Islet of Langerhans (tissue), 1 donor: ENCODE results near the gene OMD.

Experiments used
- FAIRE-seq: peaks from one replicate; lab custom pipeline; 2011; peaks lifted over from hg19 to GRCh38; lab: Jason Lieb, UNC

OMD gene, protein sequence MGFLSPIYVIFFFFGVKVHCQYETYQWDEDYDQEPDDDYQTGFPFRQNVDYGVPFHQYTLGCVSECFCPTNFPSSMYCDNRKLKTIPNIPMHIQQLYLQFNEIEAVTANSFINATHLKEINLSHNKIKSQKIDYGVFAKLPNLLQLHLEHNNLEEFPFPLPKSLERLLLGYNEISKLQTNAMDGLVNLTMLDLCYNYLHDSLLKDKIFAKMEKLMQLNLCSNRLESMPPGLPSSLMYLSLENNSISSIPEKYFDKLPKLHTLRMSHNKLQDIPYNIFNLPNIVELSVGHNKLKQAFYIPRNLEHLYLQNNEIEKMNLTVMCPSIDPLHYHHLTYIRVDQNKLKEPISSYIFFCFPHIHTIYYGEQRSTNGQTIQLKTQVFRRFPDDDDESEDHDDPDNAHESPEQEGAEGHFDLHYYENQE

DNA sequence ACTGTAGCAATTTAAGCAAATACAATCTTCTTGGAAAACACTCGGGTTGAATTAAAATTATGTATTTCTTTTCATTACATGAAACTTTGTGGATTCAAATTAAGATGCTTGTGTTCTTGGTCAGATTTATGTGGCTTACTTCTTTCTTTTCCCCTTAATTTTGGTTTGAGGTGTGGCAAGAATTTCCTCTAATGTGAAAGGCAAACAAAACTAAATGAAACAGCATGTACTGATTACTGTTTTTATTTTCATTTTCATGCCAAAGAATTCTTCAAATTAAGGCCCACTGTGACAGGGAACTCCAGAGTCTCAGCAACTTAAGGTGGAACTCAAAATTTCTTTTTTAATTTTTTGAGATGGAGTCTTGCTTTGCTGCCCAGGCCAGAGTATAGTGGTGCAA is at the start of gene OMD:
TSS of gene OMD (minus strand) at position 132 of the 400 bp plus-strand sequence. CDS start 6,913 bp downstream, outside the sequence.
- FAIRE-seq, result no peak

DNA sequence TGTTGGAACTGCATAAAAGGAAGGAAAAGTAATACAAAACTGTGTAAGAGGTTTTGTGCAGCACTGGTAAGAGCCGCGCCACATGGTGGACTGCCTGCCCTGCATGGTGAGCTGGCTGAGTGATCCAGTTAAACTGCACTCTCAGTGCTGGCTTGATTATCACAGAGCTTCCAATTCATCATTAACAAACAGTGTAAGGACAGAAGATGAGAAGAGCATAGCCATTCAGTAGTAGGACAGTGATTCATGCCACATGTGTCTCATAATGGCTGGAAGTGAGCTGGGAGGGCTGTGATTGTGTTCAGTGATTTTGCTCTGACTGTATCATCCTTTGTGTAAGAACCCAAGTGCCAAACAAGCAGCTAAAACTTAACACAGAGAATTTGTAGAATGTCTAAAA is 43.9 kb upstream of the OMD start:
- FAIRE-seq, result no peak

DNA sequence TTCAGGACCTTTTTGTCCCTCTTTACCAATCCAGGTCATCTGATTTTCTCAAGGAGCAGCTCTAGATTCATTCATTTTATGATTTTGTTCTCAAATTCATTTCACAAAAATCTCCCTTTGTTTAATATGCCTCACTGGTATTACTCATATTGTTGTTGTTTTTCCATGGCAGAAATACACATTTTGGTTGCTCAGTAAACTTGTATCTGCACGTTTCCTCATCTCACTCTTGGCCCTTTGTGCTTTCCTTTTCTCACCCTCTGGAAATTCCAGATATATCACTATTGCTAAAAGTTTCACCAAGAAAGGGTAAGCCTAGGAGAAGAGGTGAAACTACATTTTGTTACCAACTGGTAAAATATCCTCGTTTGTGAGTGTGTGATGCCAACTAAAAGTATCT is 43.2 kb upstream of the OMD start:
- FAIRE-seq, result no peak

DNA sequence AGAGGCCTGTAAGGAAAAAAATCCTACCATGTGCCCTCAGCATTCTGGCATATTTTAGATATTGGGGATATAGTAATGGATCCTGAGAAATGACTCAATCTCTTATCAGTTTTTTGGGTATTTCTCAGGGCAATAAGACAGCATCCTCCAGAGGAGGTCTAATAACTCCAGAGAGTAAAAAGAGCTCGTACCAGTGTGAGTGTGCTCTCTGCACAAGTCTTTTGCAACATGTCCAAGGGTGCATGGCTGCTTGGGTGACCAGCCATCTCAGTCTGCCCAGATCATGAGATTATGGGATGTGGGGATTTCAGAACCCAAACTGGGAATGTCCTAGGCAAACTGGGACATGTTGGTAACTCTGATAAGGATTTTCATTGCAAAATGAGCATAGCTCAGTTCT is 42.8 kb upstream of the OMD start:
- no peak for FAIRE-seq

DNA sequence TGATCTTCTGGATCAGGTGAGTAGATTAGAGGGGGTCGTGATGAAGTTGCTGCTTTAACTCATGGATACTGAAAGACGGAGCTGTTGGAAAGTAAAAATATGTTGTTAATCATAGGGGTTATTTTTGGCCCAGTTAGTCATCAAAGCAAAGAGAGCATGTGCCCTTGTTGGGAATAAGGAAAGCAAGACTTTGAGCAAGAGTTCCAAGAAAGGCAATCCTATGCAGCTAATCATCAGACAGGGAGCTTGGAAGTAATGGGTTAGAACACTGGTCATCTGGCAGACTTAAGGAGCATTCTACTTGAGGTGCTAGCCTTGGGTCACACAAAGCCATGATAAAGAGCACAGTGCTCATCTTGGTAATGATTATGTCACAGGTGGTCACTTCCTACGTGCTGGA is 39.7 kb upstream of the OMD start:
- no peak for FAIRE-seq

DNA sequence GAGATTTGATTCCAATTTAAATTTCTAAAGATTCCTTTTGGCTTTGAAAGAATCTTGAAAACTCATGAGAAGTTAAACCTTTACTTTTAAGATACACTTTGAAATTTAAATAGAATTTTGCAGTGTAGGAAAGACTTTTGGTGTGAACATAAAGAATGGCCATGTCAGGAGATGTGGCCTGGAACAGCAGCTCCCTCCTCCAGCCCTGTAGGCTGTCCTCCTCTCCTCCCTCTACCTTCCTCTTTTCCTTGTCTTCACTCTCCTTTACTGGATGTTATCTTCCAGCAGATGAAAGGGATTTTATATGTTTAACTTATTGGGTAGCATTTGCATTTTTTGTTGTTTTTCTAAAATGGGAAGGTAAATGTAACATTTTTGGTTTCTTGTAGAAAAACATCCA is 39.1 kb upstream of the OMD start:
- no peak for FAIRE-seq

DNA sequence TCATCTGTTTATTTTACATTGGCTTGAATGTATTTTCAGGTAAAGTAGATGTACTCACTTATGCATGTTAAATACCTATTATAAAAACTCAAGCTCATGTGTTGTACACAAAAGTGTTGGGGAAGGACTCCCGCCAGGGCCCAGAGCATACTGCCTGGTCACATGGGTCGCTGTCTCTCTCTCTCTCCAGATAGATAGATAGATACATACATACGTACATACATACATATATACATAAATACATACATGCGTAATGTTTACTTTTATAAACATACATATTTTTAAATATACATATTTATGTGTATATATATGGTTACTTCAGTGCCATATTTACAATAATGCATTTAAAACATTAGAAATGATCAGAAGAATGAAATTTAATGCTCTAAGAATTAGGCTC is 33.3 kb upstream of the OMD start:
- FAIRE-seq, result no peak

DNA sequence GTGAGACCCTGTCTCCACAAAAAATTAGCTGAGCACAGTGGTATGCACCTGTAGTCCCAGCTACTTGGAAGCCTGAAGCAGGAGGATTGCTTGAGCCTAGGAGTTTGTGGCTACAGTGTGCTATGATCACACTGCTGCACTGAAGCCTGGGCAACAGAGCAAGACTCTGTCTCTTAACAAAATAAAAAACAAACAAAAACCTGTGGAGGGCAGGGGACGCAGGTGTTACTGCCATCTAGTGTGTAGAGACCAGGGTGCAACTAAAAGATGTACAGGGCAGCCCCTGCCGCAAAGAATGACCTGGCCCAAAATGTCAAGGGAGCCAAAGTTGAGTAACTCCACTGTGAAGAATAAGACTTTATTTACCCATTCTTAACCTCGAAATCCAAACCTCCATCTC is 30.9 kb upstream of the OMD start:
- FAIRE-seq, result no peak

DNA sequence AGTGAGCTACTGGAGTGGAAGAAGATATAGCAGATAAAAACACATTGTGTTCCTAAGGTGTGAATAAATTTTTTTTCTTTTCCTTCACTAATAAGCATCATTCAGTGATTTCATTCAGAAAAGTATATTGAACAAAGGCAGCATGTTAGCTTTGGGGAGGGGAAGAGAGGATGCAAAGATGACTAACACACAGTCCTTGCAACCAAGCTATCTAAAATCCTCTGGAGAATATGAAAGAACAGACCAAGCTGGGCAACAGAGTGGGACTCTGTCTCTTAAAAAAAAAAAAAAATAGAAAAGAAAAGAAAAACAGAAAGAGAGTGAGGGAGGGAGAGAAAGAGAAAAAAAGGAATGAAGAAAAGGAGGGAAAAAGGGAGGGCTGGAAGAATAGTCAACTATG is 22.3 kb upstream of the OMD start:
- FAIRE-seq, result no peak

DNA sequence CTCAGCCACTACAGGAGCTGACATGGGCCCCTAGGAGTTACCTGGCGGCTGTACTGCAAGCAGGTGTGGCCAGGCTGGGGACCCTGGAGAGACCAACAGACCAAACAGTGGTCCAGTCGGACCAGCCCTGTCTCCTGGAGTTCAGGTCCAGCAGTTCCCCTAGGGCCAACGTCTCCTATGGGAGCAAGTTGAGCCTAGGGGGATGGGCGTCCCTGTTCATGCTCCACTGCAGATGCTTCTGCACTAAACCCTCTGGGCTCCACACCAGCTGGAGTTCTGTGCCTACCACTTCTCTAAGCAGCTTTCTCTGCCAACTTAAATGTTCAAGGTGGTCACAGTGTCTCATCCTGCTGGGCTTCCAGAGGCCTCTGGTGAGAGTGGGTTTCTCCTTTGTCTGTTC is 20.6 kb upstream of the OMD start:
- FAIRE-seq, result no peak

DNA sequence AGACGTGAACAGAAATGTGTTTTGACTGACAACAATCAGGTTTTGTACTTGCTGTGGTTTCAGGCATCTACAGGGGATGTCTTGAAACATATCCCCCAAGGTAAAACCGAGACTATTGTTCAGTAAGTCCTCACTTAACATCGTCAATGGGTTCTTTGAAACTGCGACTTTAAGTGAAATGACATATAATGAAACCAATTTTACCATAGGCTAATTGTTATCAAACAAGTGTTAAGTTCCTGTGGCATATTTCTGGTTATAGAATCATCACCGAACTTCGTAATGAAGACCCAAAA is 16.4 kb upstream of the OMD start:
- no peak for FAIRE-seq

DNA sequence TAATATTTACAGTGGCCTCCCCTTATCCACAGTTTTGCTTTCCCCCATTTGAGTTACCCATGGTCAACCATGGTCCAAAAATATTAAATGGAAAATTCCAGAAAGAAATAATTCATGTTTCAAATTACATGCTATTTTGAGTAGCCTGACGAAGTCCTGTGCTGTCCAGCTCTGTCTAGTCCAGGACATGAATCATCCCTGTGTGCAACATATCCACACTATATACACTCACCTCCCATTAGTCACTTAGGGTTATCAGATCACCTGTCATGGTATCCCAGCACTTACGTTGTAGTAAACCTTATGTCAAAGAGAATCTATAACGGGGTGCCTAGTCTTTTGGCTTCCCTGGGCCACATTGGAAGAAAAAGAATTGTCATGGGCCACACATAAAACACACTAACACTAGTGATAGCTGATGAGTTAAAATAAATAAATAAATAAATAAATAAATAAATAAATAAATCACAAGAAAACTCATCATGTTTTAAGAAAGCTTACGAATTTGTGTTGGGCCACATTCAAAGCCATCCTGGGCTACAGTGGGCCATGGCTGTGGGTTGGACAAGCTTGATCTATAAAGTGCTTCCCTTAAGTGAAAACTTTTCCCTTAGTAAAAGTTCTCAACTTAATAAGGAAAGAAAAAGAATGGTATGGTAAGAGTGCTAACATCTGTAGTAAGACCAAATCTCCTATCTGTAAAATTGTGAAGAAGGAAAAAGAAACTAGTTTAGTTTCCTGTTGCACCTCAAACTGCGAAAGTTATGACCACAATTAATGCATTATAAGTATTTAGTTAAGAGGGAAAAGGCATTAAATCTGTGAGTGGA is 15.9 kb upstream of the OMD start:
- FAIRE-seq, result no peak

DNA sequence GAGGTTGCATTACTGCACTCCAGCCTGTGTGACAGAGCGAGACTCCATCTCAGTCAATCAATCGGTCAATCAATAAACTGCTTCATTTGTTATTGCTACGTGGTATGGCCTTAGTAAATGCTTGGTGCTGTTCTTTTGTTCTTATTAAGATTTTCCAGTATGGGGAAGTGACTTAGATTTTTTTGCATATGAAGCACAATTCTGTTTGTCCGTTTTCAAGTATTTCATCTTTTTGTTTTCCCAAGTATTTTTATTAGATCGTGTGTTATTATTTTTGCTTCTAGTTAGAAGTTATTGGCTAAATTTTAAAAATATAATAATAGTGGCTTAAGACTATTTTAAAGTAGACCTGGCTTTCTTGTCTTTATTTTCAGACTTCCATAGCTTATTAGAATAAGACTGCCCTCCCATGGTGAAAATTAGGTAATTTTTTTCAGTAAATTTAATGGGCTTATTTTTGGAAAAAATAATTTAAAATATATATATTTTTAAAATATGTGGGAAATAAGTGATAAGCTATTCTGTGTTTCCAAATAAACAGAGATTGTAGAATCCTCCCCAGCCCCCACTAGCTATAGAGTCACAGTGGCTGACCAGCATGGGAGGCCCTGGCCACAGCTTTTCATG is 14.7 kb upstream of the OMD start:
- FAIRE-seq, result peak; percentile 69

DNA sequence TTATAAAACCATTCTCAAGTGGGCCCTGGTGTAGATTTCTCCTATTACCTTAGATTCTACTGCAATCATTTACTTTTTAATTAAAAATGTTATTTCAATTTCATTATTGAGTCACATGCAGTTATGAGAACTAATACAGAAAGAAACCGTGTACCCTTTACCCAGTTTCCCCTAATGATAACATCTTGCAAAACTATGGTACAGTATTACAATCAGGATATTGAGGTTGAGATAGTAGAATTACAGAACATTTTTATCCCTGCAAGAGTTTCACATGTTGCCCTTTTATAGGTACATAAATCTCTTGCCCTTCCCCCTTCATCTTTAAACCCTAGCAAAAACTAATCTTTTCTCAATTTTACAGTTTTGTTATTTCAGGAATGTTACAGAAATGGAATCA is 11.0 kb upstream of the OMD start:
- no peak for FAIRE-seq

DNA sequence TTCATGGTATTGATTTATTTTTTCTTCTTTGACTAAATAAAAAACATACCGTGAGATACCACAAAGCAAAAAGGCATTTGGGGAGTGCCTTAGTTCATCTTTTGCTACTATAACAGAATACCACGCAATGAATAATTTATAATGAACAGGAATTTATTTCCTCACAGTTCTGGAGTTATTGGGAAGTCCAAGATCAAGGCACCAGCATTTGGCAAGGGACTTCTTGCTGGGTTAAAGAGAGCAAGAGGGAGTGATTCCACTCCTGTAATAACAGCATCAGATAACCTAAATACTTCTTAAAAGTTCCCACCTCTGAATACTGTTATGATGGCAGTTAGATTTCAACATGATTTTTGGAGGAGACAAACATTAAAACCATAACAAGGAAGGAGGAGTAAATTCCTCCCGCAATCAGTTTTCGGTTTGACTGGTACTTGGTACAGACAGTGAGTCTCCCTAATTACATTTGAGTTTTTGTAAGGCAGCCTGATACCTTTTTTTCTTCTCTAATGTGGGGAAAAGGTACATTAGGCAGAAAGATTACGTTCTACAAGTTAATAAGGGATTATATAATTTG is 8.8 kb upstream of the OMD start:
- FAIRE-seq, result no peak

DNA sequence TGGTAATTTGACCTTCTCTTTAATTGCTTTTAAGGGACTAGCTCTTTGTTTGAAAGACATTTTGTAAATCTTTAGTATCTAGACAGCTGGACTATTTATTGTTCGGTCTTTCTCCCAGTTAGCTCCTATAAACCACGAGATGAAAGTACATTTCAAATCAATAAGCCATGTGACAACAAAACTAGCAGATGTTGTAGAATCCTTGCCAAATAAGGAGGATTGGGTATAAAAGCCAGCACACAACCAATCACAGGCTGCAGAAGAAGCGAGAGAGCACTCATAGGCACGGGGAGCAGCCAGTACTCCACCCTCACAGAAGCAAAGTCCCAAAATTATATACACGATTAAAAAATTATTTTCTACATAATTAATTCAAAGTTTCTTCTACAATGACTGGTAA is 8.1 kb upstream of the OMD start:
- no peak for FAIRE-seq

DNA sequence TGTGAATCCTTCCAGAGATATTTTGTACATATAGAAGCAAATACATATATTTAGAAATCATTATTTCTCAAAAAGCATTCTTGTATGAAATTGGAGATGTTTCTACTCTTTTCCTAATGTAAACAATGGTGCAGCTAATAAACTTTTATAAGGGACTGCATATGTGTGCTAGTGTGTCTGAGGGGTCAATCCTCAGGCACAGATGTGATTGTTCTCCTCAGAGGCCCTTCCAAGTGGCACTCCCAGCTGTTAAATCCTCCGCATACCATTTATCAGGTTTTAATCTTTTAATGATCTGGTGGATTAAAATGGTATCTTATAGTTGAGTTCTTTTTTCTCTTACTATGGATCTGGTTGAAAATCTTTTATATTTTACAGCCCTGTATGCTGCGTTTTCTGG is 5.6 kb upstream of the OMD start:
- FAIRE-seq, result no peak

DNA sequence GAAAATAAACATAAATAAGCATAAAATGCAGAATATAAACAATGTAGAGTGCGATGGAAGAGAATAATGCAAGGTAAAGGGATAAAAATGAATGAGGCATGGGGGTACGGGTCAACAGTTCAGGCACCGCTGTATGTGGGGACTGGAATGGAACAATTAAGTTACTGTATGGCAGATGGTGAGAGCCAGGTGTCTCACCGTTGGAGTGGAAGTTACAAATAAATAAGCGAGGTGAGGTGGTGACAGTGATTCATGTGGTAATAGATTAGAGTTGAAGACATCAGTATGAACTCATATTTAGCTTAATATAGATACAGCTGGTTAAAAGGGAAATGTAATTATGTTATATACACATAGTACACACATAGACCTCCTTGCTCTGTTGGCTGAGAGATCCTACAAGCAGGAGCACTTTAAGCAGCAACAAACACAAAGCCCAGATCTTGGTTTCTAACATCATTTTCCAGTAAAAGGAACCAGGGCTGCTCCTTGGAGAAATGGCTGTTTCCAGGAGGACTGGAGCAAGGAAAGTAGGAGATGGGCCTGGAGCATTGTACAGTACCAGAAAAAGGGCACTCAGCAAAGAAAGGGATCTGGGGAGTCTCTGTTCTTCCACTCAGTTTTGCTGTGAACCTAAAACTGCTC is 2.4 kb upstream of the OMD start:
- FAIRE-seq, result peak; percentile 97

DNA sequence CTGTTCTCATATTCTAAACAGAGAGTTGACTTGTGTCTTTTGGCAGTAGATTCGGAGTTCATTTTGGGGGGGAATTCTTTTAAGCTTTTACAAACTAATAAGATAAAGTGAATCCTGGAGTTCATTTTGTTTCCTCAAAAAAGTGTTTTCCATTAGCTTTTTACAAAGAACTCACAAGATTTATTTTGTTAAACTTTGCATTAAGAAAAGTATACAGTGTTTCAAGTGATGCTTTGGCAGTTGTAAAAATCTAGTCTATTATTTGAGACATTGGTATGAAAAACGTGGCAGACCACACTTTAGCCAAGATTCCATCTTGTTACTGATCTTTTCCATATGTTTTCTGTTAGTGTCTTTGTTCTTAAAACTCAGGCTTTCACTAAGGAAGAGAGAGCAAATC is 1.2 kb upstream of the OMD start:
- no peak for FAIRE-seq

DNA sequence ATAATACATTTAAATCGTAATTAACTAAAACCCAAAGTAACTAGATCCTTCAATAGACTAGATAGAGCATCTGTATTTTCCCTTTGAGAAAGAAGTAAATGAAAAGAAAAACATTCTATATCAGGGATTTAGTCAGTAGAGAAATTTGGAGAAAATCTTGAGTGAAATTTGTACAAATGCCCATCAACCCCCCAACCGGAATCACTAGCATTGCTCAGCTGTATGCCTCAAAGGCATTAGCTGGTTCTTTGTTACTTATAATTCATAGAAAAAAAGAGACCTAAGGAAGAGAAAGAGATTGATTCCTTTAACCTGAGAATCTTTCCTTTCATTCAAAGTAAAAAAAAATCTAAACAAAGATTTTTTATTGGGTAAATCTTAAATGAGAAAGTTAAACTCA is 659 bp downstream of the OMD start:
- no peak for FAIRE-seq

DNA sequence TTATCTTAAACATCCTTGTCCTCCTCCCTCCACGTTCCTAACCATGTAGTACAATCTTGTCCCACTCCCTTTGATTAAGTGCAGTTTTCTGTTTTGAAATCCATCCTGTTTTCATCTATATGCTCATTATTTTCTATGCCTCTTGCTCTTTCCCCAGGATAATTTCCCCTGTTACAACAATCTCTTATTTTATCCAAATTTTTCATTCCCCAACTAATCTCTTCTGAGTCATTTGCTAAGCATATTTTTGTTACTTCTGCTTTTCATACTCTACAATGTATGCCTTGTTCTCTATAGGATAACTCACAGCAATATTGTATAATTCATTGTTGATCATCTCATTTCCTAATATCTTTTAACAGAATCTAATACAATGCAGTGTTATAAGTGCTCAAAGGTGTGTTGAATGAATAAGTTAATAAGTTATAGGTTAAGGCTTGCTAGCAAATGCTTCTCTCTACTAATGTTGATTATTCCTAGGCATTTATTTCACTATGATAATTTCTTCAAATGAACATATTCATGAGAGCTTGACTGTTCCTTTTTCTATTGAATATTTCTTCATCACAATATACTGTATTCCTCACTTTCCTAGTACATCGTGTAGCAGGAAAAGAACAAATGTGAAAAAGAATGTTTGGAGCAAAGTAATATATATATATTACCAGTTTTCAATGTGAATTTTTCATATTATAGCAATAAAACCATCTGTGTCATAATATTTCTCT is 1.5 kb downstream of the OMD start:
- FAIRE-seq, result no peak

DNA sequence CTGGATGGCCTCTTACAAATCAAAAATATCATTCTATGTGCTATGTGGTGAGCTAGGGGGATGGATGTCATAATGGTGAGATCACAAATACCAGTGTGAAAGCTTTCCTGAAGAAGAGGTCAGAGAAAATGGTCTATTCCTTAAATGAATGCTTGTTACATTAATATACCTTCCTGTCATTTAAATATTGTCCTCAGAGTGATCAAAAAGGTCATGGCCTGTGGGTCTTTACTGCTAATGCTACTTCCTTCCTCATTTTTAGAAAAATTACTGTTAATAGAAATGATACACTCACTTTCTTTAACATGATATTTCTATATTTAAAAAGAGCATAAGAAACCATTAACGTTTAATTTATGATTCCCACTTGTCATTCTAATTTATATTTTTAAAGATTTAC is 9.7 kb downstream of the OMD start:
- FAIRE-seq, result no peak
